AG08396 (cell line): ENCODE measurements around the gene NOXRED1.

Experiments used
- DNase-seq: peaks from one replicate; pipeline ENCODE4 v3.0.0; 2012; ENCODE audit warnings: low spot score, mixed read lengths

NOXRED1 gene

GRCh38 chr14:77407158-77407557 is 16.2 kb downstream of the NOXRED1 start:
- DNase-seq = no peak

GRCh38 chr14:77406718-77407117 is 16.6 kb downstream of the NOXRED1 start:
- no peak for DNase-seq

GRCh38 chr14:77406086-77406485 is 17.2 kb downstream of the NOXRED1 start:
- no peak for DNase-seq

- DNase-seq = no peak
Measured at GRCh38 chr14:77403768-77404167, 19.6 kb downstream of the NOXRED1 start.

- no peak for DNase-seq
Measured at GRCh38 chr14:77400216-77400615, 23.1 kb downstream of the NOXRED1 start.

DNA sequence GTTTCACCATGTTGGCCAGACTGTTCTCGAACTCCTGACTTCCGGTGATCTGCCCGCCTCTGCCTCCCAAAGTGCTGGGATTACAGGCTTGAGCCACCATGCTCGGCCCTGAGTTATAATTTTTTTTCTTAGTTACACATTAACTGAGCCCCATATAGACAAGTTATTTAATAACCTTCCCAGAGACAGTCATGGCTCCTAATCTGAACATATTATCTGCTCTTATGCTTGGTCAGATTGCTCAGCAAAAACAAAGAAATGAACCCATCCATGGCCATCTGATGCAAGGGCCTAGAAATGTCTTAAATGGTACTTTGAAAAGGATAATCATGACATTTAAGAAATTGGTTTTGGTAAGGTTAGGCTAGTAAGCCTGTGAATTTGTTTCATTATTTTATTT is 33.1 kb downstream of the NOXRED1 start:
- DNase-seq = no peak

GRCh38 chr14:77378701-77379100 is 44.6 kb downstream of the NOXRED1 start:
- no peak for DNase-seq

DNA sequence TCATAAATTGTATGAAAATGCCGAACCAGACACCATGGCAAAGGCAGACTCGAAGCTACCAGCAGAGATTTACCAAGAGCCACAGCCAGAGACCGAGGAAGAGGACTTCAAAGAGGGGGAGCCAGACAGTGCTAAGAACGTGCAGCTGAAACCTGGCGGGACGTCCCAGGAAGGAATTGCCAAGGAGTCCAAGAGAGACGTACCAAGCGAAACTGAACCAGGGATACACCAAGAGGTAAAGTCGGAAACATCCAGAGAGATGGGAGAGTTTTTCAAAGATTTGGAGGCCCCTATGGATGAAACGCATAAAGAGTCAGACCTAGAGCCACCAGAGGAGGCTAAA is 45.9 kb downstream of the NOXRED1 start:
- no peak for DNase-seq

DNA sequence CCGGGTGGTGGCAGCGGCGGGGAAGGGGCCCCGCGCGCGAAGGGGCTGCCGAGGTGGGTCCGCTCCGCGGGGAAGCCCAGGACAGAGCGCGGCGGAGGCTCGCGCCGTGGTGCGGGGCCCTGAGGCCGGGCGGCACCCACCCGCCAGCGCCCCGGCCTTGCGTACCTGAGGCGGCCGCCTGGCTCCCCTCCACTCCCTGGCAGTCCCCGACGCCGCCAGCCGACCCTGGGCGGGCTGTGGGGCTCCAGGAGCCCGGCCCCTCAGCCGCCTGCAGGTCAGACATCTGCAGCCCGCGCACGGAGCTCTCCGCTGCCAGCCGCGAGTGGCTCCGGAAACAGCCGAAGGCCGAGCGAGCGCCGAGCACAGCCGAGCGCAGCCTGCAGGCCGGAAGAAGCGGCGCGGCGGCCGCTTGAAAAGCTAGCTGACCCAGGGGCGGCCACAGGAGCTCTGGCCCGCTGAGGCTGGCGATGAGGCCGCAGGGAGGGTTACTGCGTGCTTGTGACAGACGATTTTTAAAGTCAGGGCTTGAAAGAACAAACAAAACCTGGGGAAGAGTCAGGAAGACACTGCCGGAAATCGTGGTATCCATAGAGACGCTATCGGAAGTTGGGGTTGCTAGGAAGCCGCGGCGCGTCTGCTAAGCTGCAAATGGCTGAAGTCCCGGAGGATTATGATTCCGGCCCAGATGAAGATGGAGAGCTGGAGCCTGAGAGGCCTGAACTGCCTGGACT is 46.4 kb downstream of the NOXRED1 start, which contains the start of the genes SAMD15 and TMED8:
TSS of gene SAMD15 (plus strand) at position 609 of the 731 bp plus-strand sequence. CDS start at position 649, 40 bp downstream.
TSS of gene TMED8 (minus strand) at position 324 of the 731 bp plus-strand sequence. CDS start at position 283, 41 bp downstream.
- peak; percentile 94 for DNase-seq

- no peak for DNase-seq
Measured at GRCh38 chr14:77375973-77376770, 47.2 kb downstream of the NOXRED1 start.

- DNase-seq = no peak
Measured at GRCh38 chr14:77375164-77375950, 48.0 kb downstream of the NOXRED1 start.

- DNase-seq = peak; percentile 32
Measured at GRCh38 chr14:77372304-77372841, 51.0 kb downstream of the NOXRED1 start.

GRCh38 chr14:77369285-77369684 is 54.0 kb downstream of the NOXRED1 start:
- no peak for DNase-seq

- no peak for DNase-seq
Measured at GRCh38 chr14:77364146-77364545, 59.2 kb downstream of the NOXRED1 start.

DNA sequence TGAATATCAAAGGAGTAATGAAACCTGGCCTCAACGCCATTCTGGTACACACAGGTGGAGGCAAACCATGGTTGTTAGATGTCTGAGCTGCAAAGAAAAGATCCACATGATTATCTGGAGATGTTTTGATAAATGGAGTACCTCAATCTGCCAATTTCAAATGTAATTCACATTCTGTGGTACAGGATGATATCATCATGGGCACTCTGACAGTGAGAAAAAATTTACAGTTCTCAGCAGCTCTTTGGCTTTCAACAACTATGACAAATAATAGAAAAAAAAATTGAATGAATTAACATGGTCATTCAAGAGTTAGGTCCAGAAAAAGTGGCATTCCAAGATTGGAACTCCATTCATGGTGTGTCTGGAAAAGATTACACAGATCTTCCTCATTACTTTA is 63.7 kb downstream of the NOXRED1 start:
- no peak for DNase-seq

DNA sequence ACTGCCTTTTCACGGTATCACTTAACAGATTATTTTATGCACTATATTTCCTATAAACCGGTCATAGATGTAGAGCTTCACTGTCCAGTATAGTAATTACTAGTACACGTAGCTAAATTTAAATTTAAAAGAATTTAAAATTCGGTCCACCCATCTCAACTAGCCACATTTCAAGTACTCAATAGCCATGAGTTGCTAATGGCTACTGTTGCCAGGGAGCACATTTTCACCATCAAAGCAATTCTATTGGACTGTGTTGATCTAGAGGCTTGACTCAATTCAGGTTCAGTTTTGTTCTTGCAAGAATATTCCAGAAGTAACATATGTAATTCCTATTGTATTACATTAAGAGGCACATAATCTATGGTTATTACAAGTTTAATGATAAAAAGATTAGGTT is 66.4 kb downstream of the NOXRED1 start:
- DNase-seq = no peak

- no peak for DNase-seq
Measured at GRCh38 chr14:77355811-77356210, 67.5 kb downstream of the NOXRED1 start.

DNA sequence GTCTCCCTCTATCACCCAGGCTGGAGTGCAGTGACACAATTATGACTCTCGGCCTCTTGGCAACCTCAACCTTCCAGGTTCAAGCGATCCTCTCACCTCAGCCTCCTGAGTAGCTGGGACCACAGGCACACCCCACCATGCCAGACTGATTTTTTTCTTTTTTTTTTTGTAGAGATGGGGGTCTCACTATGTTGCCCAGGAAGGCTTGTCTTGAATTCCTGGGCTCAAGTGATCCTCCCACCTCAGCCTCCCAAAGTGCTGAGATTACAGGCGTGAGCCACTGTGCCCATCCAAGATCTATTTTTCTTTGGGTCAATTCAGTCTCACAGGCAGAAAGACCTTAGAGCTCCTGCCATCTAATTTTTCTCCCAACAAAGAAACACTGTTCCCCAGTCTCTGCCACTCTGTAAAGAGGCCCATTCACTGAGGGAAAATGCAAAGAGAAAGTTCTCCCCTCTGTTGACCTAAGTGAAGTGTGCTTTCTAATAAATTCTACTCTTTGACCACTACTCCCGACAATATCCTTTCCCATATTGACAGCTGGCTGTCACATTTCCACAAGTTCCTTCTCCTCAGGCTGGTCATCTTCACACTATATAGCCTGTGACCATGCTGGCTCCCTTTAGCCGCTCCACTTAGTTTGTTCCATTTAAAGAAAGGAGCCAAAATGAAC is 69.7 kb downstream of the NOXRED1 start:
- DNase-seq = no peak

DNA sequence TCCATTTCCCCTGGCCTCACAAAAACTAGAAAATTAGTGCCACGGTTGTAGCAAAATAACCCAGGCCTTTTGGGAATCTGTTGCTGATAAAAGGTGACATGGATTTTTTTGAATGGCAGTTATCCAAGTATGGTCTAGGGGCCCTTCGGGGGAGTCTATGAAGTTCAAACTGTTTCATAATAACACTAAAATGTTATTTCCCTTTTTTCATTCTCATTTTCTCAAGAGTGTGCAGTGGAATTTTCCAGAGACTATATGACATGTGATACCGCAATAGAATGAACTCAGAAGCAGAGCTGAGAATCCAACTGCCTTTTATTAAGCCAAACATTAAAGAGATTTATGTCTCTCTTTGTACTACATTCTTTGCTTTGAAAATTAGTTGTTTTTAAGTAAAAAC is 75.6 kb downstream of the NOXRED1 start:
- no peak for DNase-seq

- no peak for DNase-seq
Measured at GRCh38 chr14:77346495-77346894, 76.8 kb downstream of the NOXRED1 start.

- DNase-seq = no peak
Measured at GRCh38 chr14:77344377-77344996, 78.8 kb downstream of the NOXRED1 start.
